ENCODE results near the gene CRMP1.

Gene CRMP1

GRCh38 chr4:5788144-5788543, 104.7 kb downstream of the CRMP1 start:
- no peaks in the 10 kb centered on the region for H3K27me3 Mint-ChIP-seq (ENCODE audit: low read depth, poor library complexity)
- H3K36me3 Mint-ChIP-seq (ENCODE audit: low read depth): peaks cover 61% of the 10 kb centered on the region
- no peak for TF ChIP-seq CTCF (IDR thresholded peaks at IDR 0.05)
- no peak for DNase-seq
- H3K4me3 Mint-ChIP-seq: no peak overlapping the region
- peaks cover 19% of the 10 kb centered on the region for H3K9me3 Mint-ChIP-seq
- no peak overlapping the region for H3K27ac Mint-ChIP-seq
- no peaks in the 10 kb centered on the region for H3K4me1 Mint-ChIP-seq

GRCh38 chr4:5787311-5787710, 105.6 kb downstream of the CRMP1 start:
- H3K27ac Mint-ChIP-seq: no peak overlapping the region
- no peak for TF ChIP-seq CTCF (IDR thresholded peaks at IDR 0.05)
- peaks cover 64% of the 10 kb centered on the region for H3K36me3 Mint-ChIP-seq (ENCODE audit: low read depth)
- H3K4me3 Mint-ChIP-seq: no peak overlapping the region
- H3K9me3 Mint-ChIP-seq: peaks cover 19% of the 10 kb centered on the region
- H3K4me1 Mint-ChIP-seq: no peaks in the 10 kb centered on the region
- no peaks in the 10 kb centered on the region for H3K27me3 Mint-ChIP-seq (ENCODE audit: low read depth, poor library complexity)
- DNase-seq: no peak

- Mint-ChIP-seq H3K27ac (no peak overlapping the region), H3K4me3 (no peak overlapping the region), H3K27me3 (ENCODE audit: low read depth, poor library complexity) (no peaks in the 10 kb centered on the region), H3K4me1 (no peaks in the 10 kb centered on the region), H3K9me3 (peaks cover 19% of the 10 kb centered on the region), H3K36me3 (ENCODE audit: low read depth) (peaks cover 72% of the 10 kb centered on the region)
- no peak for TF ChIP-seq CTCF (IDR thresholded peaks at IDR 0.05)
- no peak for DNase-seq
Observed at GRCh38 chr4:5785806-5786680, 106.8 kb downstream of the CRMP1 start.

- TF ChIP-seq CTCF (IDR thresholded peaks at IDR 0.05): no peak
- H3K4me1 Mint-ChIP-seq: no peaks in the 10 kb centered on the region
- no peak overlapping the region for H3K4me3 Mint-ChIP-seq
- peak overlapping the region; percentile 58 for H3K27ac Mint-ChIP-seq
- no peak for DNase-seq
- peaks cover 19% of the 10 kb centered on the region for H3K9me3 Mint-ChIP-seq
- H3K27me3 Mint-ChIP-seq (ENCODE audit: low read depth, poor library complexity): no peaks in the 10 kb centered on the region
- peaks cover 76% of the 10 kb centered on the region for H3K36me3 Mint-ChIP-seq (ENCODE audit: low read depth)
Observed at GRCh38 chr4:5784960-5785611, 107.8 kb downstream of the CRMP1 start.

GRCh38 chr4:5784021-5784420, 108.9 kb downstream of the CRMP1 start:
- no peak for DNase-seq
- no peaks in the 10 kb centered on the region for H3K27me3 Mint-ChIP-seq (ENCODE audit: low read depth, poor library complexity)

More at GRCh38 chr4:5784021-5784420, 108.9 kb downstream of the CRMP1 start:
- Mint-ChIP-seq H3K27ac (peak overlapping the region; percentile 58), H3K4me1 (no peaks in the 10 kb centered on the region), H3K36me3 (ENCODE audit: low read depth) (peaks cover 70% of the 10 kb centered on the region), H3K4me3 (no peak overlapping the region), H3K9me3 (peaks cover 19% of the 10 kb centered on the region)
- no peak for TF ChIP-seq CTCF (IDR thresholded peaks at IDR 0.05)

Measured in nephron progenitor cell (in vitro differentiated cells).